Tongue (tissue), 2 donors: ENCODE measurements around the gene PCDH9. TPM values are rescaled to one million over a fixed set of nuclear protein-coding genes. Genes with fewer than 3 reads are reported as not detected.
"Not testable (repeated sequence)": the region's sequence is repeated elsewhere in the genome, so short reads cannot be mapped to it uniquely, and the experiment has no call there.

Experiments used
- DNase-seq: peaks from one replicate; pipeline ENCODE4 v3.0.0-alpha.2; 2015
- total RNA-seq: library from RNA; depleted of rRNA; stranded (reverse); fragments of >200 nt; gene quantifications from one replicate; pipeline ENCODE4 v1.2.3, GENCODE V29; 2014

PCDH9 gene
- total RNA-seq, 1 donor from 2014 or later, result 6.9 TPM

GRCh38 chr13:66657165-66657881 is 572.8 kb downstream of the PCDH9 start:
- DNase-seq, result peak; percentile 82

GRCh38 chr13:66655847-66656454 is 574.2 kb downstream of the PCDH9 start:
- DNase-seq, result no peak

GRCh38 chr13:66644855-66645460 is 585.2 kb downstream of the PCDH9 start:
- no peak for DNase-seq

- DNase-seq, result no peak
Measured at GRCh38 chr13:66640231-66640630, 589.9 kb downstream of the PCDH9 start.

- DNase-seq, result no peak
Measured at GRCh38 chr13:66639044-66639443, 591.1 kb downstream of the PCDH9 start.

- no peak for DNase-seq
Measured at GRCh38 chr13:66635526-66635925, 594.6 kb downstream of the PCDH9 start.

GRCh38 chr13:66634384-66634783 is 595.8 kb downstream of the PCDH9 start:
- DNase-seq, result no peak

GRCh38 chr13:66627512-66627911 is 602.6 kb downstream of the PCDH9 start:
- no peak for DNase-seq

GRCh38 chr13:66624302-66624701 is 605.8 kb downstream of the PCDH9 start:
- DNase-seq, result no peak

- no peak for DNase-seq
Measured at GRCh38 chr13:66623129-66623820, 606.9 kb downstream of the PCDH9 start.

- DNase-seq, result not testable (repeated sequence)
Measured at GRCh38 chr13:66621906-66622447, 608.2 kb downstream of the PCDH9 start.

GRCh38 chr13:66618702-66619101 is 611.4 kb downstream of the PCDH9 start:
- DNase-seq, result peak; percentile 16

- no peak for DNase-seq
Measured at GRCh38 chr13:66617786-66618185, 612.4 kb downstream of the PCDH9 start.

GRCh38 chr13:66612983-66613382 is 617.2 kb downstream of the PCDH9 start:
- DNase-seq, result no peak

GRCh38 chr13:66586489-66586888 is 643.6 kb downstream of the PCDH9 start:
- no peak for DNase-seq

GRCh38 chr13:66585669-66586203 is 644.4 kb downstream of the PCDH9 start:
- DNase-seq, result no peak

- DNase-seq, result no peak
Measured at GRCh38 chr13:66581675-66582074, 648.5 kb downstream of the PCDH9 start.

GRCh38 chr13:66578305-66578704 is 651.8 kb downstream of the PCDH9 start:
- no peak for DNase-seq

- no peak for DNase-seq
Measured at GRCh38 chr13:66577358-66577757, 652.8 kb downstream of the PCDH9 start.

- DNase-seq, result no peak
Measured at GRCh38 chr13:66576381-66576780, 653.8 kb downstream of the PCDH9 start.

GRCh38 chr13:66574606-66575005 is 655.5 kb downstream of the PCDH9 start:
- peak; percentile 18 for DNase-seq

GRCh38 chr13:66567899-66568612 is 662.1 kb downstream of the PCDH9 start:
- no peak for DNase-seq
